Heart left ventricle (tissue), 16 donors: ENCODE results near the gene GRHL1. TPM values are rescaled to one million over a fixed set of nuclear protein-coding genes. Genes with fewer than 3 reads are reported as not detected.

Experiments
- ATAC-seq, 4 donors: fragments of 200-7000 bp; cut with Tn5 transposase; one replicate each; pipeline ENCODE4 v1.9.1; 2020 to 2022; ENCODE audit warnings: moderate library complexity in 4 of 4, mild to moderate bottlenecking in 3 of 4, moderate number of reproducible peaks in 1 of 4
- DNase-seq, 5 donors: peaks; one replicate each; pipeline ENCODE4 v3.0.0-alpha.2; 2020
- H3K27ac ChIP-seq, 12 donors: fragments of 200-600 bp; sonication (generic) in 4 of 12; one replicate each; pipeline versions ENCODE4 v1.5.0 to v1.8.0; 2016 to 2022; ENCODE audit warnings: mild to moderate bottlenecking in 2 of 12
- H3K27me3 ChIP-seq, 9 donors: fragments of 200-600 bp; sonication (generic) in 2 of 9; one replicate each; pipeline versions ENCODE4 v1.5.1 to v1.8.0; 2016 to 2022; ENCODE audit warnings: mild to moderate bottlenecking in 3 of 9
- H3K36me3 ChIP-seq, 9 donors: fragments of 200-600 bp; sonication (generic) in 2 of 9; one replicate each; pipeline versions ENCODE4 v1.5.0 to v1.8.0; 2018 to 2022; ENCODE audit warnings: mild to moderate bottlenecking in 2 of 9
- H3K4me1 ChIP-seq, 12 donors: fragments of 200-600 bp; sonication (generic) in 4 of 12; one replicate each; pipeline versions ENCODE4 v1.5.0 to v1.8.0; 2016 to 2022; ENCODE audit warnings: mild to moderate bottlenecking in 3 of 12
- H3K4me3 ChIP-seq, 12 donors: fragments of 200-600 bp; sonication (generic) in 4 of 12; one replicate each; pipeline versions ENCODE4 v1.5.0 to v1.8.0; 2017 to 2022; ENCODE audit warnings: mild to moderate bottlenecking in 9 of 12, moderate library complexity in 4 of 12
- H3K9me3 ChIP-seq, 12 donors: fragments of 200-600 bp; sonication (generic) in 4 of 12; one replicate each; pipeline versions ENCODE4 v1.5.0 to v1.8.0; 2016 to 2022; ENCODE audit warnings: mild to moderate bottlenecking in 1 of 12
- POLR2A ChIP-seq, 2 donors: fragments of 450-650 bp; IDR thresholded peaks; one replicate each; pipeline ENCODE4 v1.6.1; 2017; ENCODE audit warnings: antibody characterized with exemption in 2 of 2, mild to moderate bottlenecking in 2 of 2, moderate library complexity in 2 of 2
- WGBS, 4 donors: extraction: QIAGEN DNeasy Blood & Tissue Kit in 2 of 4; methylation state at CpG; one replicate each; pipeline versions ENCODE4 v1.1.5 to v1.1.7; 2013 to 2018; 5-methylcytosine and 5-hydroxymethylcytosine counted together
- intact Hi-C, 10 donors: fragments of 100-400 bp; cut with DNase I; formaldehyde crosslinking; loops; one replicate each; pipeline versions ENCODE4 v1.11.1 to v1.14.2; 2022
- polyA plus RNA-seq, 2 donors: library from polyadenylated mRNA; stranded (reverse); fragments of 200-250 nt; gene quantifications; one replicate each; pipeline ENCODE4 v1.2.3, GENCODE V29; 2013
- total RNA-seq, 9 donors: library from RNA; depleted of rRNA in 2 of 9; stranded (reverse); fragments of >200 nt in 2 of 9; fragmentation: NEBNext Ultra II Directional in 3 of 9; extraction: Animal tissue kit (Norgen Biotek cat#: 25700) in 3 of 9; gene quantifications; one replicate each; pipeline versions ENCODE4 v1.1.0 to v1.2.4, GENCODE V29; 2016 to 2023
- TF ChIP-seq, protein P1 (sequence below), 12 donors: fragments of 200-600 bp; sonication (generic) in 4 of 12; IDR thresholded peaks; one replicate each; pipeline versions ENCODE4 v1.5.0 to v1.8.0; 2018 to 2022; ENCODE audit warnings: antibody characterized with exemption in 12 of 12, mild to moderate bottlenecking in 5 of 12
- donor health status: ischemic (EF 13 %, LVEDD 7.1; RV severe dilation, severe dysfunction).
- donor health status: healthy with polysubstance abuse.
- donor health status: DM: no; HTN: yes; CAD: no.
- donor health status: DM: no; HTN: no; CAD: no.
- donor health status: ischemic (EF 25% LVEDD 6.9; RV normal size, moderate dysfunction).
- donor health status: ischemic (EF 25% LVEDD 5.7; RV mildly dilated, moderate dysfunction).
- donor health status: healthy.
- donor health status: DM: yes; HTN: yes; CAD: no.
- donor health status: ischemic (EF 35%, LVEDD 5.7; RV mildly dilated, moderate dysfunction).
- donor health status: nonischemic (EF 11% LVEDD 7.7; RV severe dilation, severe dysfunction).
- donor health status: DM: yes; HTN: yes; CAD: no.
- donor health status: PGD.
- donor health status: ischemic (EF 29% LVEDD 5.4; RV normal size, mild dysfunction).
- donor health status: nonischemic (EF 23%, LVEDD 6.1; RV moderate dilation, normal function).

The GRHL1 gene
- total and polyA plus RNA-seq, 11 donors, result 0.50 to 2.8 (median 1.0) TPM

- 66 to 73% (median 69%) methylated on average over 14 to 16 of the region's 16 CpGs for WGBS, 4 donors
- Histone ChIP-seq H3K27me3 (no peaks in the 10 kb centered on the region), H3K4me3 (no peak overlapping the region), H3K9me3 (no peaks in the 10 kb centered on the region), H3K36me3 (no peaks in the 10 kb centered on the region), H3K4me1 (peaks cover 7 to 82% (median 66%) of the 10 kb centered on the region in 12 donors), H3K27ac (peak overlapping the region in 11 of 12 donors; percentile 51 to 100 (median 94))
- TF ChIP-seq POLR2A (IDR thresholded peaks at IDR 0.05), result no peak
- TF ChIP-seq, protein P1, sequence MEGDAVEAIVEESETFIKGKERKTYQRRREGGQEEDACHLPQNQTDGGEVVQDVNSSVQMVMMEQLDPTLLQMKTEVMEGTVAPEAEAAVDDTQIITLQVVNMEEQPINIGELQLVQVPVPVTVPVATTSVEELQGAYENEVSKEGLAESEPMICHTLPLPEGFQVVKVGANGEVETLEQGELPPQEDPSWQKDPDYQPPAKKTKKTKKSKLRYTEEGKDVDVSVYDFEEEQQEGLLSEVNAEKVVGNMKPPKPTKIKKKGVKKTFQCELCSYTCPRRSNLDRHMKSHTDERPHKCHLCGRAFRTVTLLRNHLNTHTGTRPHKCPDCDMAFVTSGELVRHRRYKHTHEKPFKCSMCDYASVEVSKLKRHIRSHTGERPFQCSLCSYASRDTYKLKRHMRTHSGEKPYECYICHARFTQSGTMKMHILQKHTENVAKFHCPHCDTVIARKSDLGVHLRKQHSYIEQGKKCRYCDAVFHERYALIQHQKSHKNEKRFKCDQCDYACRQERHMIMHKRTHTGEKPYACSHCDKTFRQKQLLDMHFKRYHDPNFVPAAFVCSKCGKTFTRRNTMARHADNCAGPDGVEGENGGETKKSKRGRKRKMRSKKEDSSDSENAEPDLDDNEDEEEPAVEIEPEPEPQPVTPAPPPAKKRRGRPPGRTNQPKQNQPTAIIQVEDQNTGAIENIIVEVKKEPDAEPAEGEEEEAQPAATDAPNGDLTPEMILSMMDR (IDR thresholded peaks at IDR 0.05), result peak in 3 of 12 donors; percentile 8 to 12 (median 11)
- DNase-seq (peak in 3 of 5 donors; percentile 57 to 71 (median 70)), ATAC-seq (no peak)
- intact Hi-C loops, result loop anchor here in 3 of 10 donors (5.0 to 10.0 kb wide), 2 partner anchors 33 to 405 kb away; partner anchors contain the start of gene YWHAQ (in 1 of the 3)
Measured at GRCh38 chr2:10039658-10040410, 88.3 kb downstream of the GRHL1 start.

- H3K27ac ChIP-seq, result peak overlapping the region in 11 of 12 donors; percentile 88 to 100 (median 95)
- H3K4me3 ChIP-seq, result peak overlapping the region in 6 of 12 donors; percentile 44 to 92 (median 58)
- H3K9me3 ChIP-seq, result no peaks in the 10 kb centered on the region
- WGBS, 4 donors, result 87 to 89% (median 88%) methylated on average over 14 of the region's 14 CpGs
- peaks cover 0 to 11% (median 8%) of the 10 kb centered on the region in 9 donors for H3K36me3 ChIP-seq
- TF ChIP-seq POLR2A (IDR thresholded peaks at IDR 0.05), result no peak
- TF ChIP-seq, protein P1 (IDR thresholded peaks at IDR 0.05), result no peak
- H3K27me3 ChIP-seq, result no peaks in the 10 kb centered on the region
- peak in 3 of 5 donors; percentile 24 to 64 (median 30) for DNase-seq
- no peak for ATAC-seq
- intact Hi-C loops, result loop anchor here in 3 of 10 donors (5.0 to 10.0 kb wide), 2 partner anchors 34 to 407 kb away; partner anchors contain the start of gene YWHAQ (in 1 of the 3)
- H3K4me1 ChIP-seq, result peaks cover 9 to 78% (median 59%) of the 10 kb centered on the region in 12 donors
Measured at GRCh38 chr2:10041711-10042110, 90.2 kb downstream of the GRHL1 start.

GRCh38 chr2:10042301-10043161, 91.0 kb downstream of the GRHL1 start:
- DNase-seq, result peak; percentile 91 to 93 (median 91)
- H3K27ac ChIP-seq, result peak overlapping the region; percentile 86 to 100 (median 94)
- H3K27me3 ChIP-seq, result no peaks in the 10 kb centered on the region
- H3K9me3 ChIP-seq, result no peaks in the 10 kb centered on the region
- intact Hi-C loops, result loop anchor here in 3 of 10 donors (5.0 to 10.0 kb wide), 2 partner anchors 35 to 408 kb away; partner anchors contain the start of gene YWHAQ (in 1 of the 3)
- peaks cover 12 to 77% (median 56%) of the 10 kb centered on the region in 12 donors for H3K4me1 ChIP-seq
- peak; percentile 30 to 72 (median 57) for ATAC-seq
- H3K4me3 ChIP-seq, result peak overlapping the region in 11 of 12 donors; percentile 5 to 92 (median 56)
- TF ChIP-seq, protein P1 (IDR thresholded peaks at IDR 0.05), result peak in 5 of 12 donors; percentile 4 to 40 (median 18)
- peak in 1 of 2 donors; percentile 47 for TF ChIP-seq POLR2A (IDR thresholded peaks at IDR 0.05)
- 17 to 40% (median 25%) methylated on average over 43 to 54 of the region's 54 CpGs for WGBS, 4 donors
- peaks cover 0 to 19% (median 16%) of the 10 kb centered on the region in 9 donors for H3K36me3 ChIP-seq
